Erythroblast (primary cell): ENCODE measurements around the gene TYK2.
"Not testable (repeated sequence)": the region's sequence is repeated elsewhere in the genome, so short reads cannot be mapped to it uniquely, and the experiment has no call there.

Source experiments
- DNase-seq, 2 experiments: peaks; one replicate each; lab custom pipeline; 2025; lab: John Stamatoyannopoulos, UW
- GATA1 ChIP-seq: IDR thresholded peaks from 2 replicates; pipeline ENCODE4 v1.6.1; 2011; ENCODE audit warnings: low read depth, mild to moderate bottlenecking, control low read depth, low read length, moderate library complexity
- POLR2A ChIP-seq: IDR thresholded peaks from 2 replicates; pipeline ENCODE4 v1.6.1; 2011; ENCODE audit warnings: mild to moderate bottlenecking, low read length

TYK2 gene

DNA sequence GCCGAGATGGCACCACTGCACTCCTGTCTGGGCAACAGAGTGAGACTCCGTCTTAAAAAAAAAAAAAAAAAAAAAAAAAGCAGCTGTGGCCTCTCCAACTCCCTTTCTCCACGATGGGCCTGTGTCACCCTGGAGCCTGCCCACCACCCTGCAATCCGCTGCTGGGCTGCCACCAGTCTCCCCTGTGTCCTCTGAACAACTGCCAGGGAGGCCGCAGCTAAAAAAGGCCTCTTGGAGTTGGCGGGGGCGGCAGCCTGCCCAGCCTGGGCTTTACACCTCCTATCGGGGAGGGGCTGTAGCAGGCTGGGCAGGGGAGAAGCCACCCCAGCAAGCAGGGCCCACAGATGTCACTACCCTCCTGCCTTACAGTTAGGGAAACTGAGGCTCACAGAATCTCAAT is 19.5 kb upstream of the TYK2 start:
- DNase-seq: no peak
- no peak for TF ChIP-seq POLR2A
- no peak for TF ChIP-seq GATA1

- DNase-seq: not testable (repeated sequence)
Observed at GRCh38 chr19:10399340-10399739, 19.0 kb upstream of the TYK2 start.

- TF ChIP-seq GATA1: no peak
- TF ChIP-seq POLR2A: no peak
- DNase-seq: no peak
Observed at GRCh38 chr19:10398819-10399218, 18.4 kb upstream of the TYK2 start.

DNA sequence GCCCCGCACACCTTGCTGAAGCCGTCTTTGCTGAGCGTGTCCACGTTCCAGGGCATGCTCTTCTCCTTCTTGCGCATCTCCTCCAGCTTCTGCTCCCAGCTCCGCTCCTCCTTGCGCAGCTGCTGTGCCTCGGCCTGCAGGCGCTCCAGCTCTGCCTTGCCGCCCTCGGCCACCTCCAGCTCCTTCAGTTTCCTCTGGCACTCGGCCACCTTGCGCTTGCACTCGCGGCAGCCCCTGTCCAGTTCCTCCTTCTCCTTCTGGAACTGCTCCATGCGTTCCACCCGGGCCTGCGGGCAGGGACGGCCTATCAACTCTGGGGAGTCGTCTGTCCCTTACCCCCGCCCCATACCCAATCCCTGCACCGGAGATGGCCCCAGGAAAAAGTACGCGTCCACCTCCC is 15.5 kb upstream of the TYK2 start:
- TF ChIP-seq GATA1 (no peak), POLR2A (no peak)
- no peak for DNase-seq

- no peak for DNase-seq
Observed at GRCh38 chr19:10395436-10395835, 15.1 kb upstream of the TYK2 start.

GRCh38 chr19:10395003-10395402 is 14.6 kb upstream of the TYK2 start:
- TF ChIP-seq GATA1 (no peak), POLR2A (no peak)
- DNase-seq: no peak

More at GRCh38 chr19:10395436-10395835, 15.1 kb upstream of the TYK2 start:
- TF ChIP-seq GATA1 (no peak), POLR2A (no peak)

- DNase-seq: no peak
- TF ChIP-seq GATA1: no peak
- no peak for TF ChIP-seq POLR2A
Observed at GRCh38 chr19:10393137-10393536, 12.8 kb upstream of the TYK2 start.

DNA sequence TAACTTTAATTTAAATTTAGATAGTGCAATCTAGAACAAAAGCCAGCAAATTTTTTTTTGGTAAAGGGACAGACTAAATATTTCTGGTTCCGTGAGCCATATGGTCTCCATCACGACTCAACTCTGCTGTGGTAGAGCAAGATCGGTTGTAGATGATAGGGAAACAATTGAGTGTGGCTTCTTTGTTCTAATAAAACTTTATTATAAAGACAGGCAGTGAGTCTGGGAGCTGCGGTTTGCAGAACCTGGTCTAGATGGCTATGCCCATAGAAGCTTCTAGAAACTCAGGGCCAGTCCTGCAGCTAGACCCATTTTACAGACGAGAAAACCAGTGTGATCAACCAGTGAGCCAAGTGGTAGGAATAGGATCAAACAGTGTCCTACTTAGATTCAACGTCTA is 11.7 kb upstream of the TYK2 start:
- no peak for TF ChIP-seq GATA1
- TF ChIP-seq POLR2A: no peak
- no peak for DNase-seq

DNA sequence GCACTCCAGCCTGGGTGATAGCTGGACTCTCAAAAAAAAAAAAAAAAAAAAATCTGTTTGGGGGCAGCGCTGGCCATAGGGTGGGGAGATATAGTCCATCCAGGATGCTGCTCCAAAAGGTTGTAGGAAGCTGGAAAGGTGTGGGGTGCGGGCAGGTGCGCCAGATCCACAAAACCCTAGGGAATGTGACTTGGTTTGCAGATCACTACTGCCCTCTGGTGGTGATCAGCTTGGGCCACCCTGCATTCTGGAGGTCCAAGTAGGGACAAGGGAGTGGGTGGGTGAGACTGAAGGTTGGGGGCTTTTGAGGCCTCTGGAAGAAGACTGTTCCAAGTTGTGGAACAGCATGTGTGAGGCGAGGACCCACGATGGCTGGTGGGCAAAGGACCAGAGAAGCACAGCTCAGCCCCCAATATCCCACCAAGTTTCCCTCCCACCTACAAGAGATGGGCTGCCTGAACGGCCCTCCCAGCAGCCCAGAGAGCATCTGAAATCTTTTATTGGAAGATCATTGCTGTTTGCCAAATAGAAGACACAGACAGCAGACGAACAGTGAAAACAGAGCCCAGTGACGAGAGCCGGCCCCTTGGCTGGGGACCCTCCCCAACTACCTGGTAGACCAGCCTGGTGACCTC is 10.4 kb upstream of the TYK2 start:
- TF ChIP-seq POLR2A: no peak
- TF ChIP-seq GATA1: no peak
- DNase-seq: peak; percentile 82 to 91

GRCh38 chr19:10389863-10390262 is 9.5 kb upstream of the TYK2 start:
- DNase-seq: no peak
- TF ChIP-seq POLR2A (no peak), GATA1 (no peak)

DNA sequence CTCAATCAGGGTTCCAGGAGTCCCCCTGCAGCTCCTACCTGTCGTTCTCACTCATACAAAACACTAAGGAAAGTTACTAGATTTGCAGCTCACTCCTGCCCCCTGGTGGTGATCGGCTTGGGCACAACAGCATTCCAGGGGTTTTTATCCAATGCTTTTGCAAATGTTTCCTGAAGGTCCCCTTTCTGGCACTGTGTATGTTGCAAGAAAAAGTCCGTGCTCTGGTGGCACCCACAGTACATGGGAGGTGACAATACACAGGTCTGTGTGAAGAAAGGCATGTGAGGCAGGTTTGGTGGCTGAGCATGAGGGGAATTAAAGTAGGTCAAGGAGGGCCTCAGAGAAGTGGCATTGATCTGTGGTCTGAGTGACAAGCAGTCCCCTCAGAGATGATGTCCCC is 8.6 kb upstream of the TYK2 start:
- TF ChIP-seq POLR2A (peak; percentile 39), GATA1 (no peak)
- DNase-seq: peak; percentile 79 to 92

- TF ChIP-seq POLR2A (no peak), GATA1 (no peak)
Observed at GRCh38 chr19:10384580-10384979, 4.2 kb upstream of the TYK2 start.

GRCh38 chr19:10383223-10383499 is 2.8 kb upstream of the TYK2 start:
- DNase-seq: not testable (repeated sequence)

More at GRCh38 chr19:10384580-10384979, 4.2 kb upstream of the TYK2 start:
- DNase-seq: no peak

GRCh38 chr19:10379880-10380312 is 476 bp downstream of the TYK2 start:
- no peak for DNase-seq
- TF ChIP-seq POLR2A (no peak), GATA1 (no peak)

DNA sequence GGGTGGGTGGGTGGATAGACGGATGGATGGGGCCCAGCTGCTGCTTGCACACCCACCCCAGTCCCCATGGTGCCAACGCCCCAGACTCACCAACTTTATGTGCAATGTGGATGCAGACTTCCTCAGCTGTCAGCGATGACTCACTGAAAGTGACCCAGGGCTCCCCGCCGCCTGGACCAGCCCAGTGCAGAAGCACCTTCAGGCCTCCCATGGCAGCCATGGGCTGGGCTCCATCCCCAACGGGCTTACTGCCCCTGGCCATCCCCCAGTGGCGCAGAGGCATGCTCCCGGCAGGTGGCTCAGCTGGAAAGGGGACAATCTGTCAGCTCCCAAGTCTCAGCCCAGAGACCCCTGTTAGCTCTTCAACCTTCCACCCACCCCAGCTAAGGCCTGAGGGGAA is 2.2 kb downstream of the TYK2 start:
- no peak for TF ChIP-seq POLR2A
- no peak for TF ChIP-seq GATA1

GRCh38 chr19:10377140-10377640 is 3.2 kb downstream of the TYK2 start:
- DNase-seq: not testable (repeated sequence)

More for the DNA sequence above, 2.2 kb downstream of the TYK2 start:
- no peak for DNase-seq
